Measurements from ENCODE around the gene OR1F1.
"Not testable (repeated sequence)": the region's sequence is repeated elsewhere in the genome, so short reads cannot be mapped to it uniquely, and the experiment has no call there.

Gene OR1F1

DNA sequence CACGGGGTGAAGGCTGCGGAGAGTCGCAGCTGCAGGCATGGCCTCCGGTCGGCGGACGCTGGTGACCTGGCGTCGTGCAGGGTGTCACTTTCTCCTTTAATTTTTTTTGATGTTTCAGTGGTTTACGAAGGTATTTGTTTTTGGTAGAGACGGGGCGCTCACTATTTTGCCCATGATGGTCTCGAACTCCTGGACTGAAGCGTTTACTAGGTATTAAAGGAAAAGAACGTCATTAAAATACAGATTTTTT lies 36.1 kb upstream of the OR1F1 start:
- no peak for DNase-seq

DNA sequence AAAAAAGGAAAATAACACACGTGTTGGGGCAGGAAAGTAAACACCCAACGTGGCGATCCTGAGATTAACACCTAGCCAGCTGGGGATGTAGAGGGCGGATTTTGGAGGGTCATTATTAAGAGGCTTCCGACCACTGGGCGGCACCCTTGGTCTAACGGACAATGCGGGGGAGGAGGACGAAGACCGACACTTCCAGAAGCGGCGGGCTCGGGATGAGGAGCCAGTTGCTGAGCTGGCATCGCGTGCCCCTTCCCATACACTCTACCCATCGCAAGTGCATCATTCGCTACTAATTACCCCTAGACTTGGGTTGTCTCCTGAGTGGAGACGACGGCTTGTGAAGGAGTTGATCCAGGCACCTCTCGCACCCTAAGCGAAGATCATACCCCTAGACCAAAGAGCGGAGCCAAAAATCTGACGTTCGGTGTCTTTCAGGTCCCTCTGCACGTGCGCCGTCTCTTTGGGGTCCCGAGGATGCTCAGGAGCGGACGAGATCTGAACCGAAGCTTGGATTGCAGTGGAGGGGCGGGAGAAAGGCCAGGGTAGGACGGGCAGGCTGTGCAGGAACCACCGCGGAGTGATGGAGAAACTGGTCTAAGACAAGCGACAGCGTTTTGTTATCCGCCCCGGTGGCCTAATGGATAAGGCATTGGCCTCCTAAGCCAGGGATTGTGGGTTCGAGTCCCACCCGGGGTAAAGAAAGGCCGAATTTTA lies 35.6 kb upstream of the OR1F1 start:
- peak; percentile 96 for DNase-seq

DNA sequence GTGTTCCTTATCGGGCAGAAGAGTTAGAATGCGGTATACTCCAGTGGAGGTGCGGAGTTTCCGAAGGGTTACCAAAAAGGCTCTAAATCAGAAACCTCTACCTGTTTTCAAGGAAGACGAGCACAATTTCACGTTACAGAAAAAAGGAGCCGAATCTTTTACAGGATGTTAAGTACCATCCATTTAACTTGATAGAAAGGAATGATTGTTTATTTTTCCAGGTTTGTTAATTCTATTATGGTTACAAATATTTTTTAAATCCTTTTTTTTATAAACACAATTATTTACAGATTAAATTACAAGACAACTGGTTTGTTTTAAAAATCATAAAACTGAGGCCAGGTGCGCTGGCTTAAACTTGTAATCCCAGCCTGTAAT lies 35.0 kb upstream of the OR1F1 start:
- DNase-seq: no peak

DNA sequence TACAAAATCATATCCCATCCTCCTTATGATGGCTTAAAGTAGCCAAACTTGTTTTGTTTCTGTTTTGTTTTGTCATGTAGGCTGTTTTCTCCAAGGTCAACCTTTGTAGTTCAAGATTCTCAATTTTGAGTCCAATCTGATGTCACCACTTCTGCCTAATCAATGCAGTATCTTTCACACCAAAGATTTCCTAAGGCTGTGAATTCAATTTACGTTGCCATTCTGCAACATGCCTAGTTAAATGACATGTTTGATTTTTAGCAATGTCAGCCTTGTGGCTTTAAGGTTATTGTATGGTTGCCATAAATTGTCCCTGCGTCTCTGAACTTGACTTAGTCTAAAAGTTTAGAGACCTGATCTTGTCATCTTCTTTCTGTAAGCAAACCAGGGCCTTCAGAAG lies 32.8 kb upstream of the OR1F1 start:
- no peak for DNase-seq

DNA sequence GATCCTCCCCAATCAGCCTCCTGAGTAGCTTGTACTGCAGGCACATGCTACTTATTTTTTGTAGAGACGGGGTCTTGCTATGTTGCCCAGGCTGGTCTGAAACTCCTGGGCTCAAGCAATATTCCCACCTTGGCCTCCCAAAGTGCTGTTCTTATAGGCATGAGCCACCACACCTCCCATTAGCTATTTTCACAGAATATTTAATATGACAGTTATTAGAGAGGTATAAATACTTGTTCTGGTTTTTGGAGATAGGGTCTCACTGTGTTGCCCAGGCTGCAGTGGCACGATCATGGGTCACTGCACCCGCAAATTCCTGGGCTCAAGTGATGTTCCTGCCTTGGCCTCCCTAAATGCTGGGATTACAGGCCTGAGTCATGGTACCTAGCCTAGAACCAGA lies 32.0 kb upstream of the OR1F1 start:
- no peak for DNase-seq

DNA sequence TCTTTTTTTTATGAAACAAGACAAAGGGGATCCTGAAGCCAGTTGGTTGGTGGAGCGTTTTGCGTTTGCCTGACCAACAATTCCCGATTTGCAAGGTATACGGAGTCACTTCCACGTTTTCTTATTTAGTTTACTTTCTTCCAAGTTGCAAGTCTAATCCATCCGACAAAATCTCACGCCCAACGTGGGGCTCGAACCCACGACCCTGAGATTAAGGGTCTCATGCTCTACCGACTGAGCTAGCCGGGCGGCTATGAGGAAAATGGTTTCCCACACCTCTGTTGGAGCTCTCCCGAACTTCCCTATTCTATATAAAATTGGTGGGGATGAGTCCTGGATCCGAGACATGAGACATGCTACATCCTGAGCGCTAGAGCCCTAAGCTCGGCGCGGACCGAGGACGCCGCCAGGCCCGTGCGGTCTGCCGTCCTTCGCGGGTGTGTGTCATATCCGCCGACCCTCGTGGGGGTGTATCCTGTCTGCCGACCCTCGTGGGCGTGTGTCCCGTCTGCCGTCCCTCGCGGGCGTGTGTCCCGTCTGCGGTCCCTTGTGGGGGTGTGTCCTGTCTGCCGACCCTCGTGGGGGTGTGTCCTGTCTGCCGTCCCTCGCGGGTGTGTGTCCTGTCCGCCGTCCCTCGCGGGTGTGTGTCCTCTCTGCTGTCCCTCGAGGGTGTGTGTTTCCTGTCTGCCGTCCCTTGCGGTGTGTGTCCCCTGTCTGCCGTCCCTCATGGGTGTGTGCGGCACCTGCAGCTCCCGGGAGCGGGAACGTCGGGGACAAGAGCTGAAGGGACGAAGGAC lies 30.6 kb upstream of the OR1F1 start:
- peak; percentile 92 for DNase-seq

DNA sequence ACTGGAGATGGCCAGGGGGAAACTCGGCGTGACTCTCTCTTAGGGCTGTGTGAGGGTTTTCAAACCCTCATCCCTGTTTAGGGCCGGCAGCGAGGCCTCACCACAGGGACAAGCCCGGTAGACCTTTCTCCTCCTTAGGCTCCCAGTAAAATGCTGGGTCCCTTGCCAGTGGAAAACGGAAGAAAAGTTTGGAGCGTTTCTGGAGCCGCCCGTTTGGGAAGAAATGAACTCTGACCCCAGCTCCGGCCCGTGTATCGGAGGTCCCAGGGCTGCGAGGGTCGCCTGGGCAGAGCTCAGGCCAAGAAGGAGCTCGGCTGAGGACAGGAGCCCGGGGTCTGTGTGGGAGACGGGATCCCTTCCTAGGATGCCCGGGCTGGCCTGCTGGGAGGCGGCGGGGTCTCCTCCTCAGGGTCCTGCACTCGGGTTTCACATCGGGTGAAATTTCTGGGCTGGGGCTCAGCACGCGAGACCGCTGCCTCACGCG lies 29.9 kb upstream of the OR1F1 start:
- no peak for DNase-seq

DNA sequence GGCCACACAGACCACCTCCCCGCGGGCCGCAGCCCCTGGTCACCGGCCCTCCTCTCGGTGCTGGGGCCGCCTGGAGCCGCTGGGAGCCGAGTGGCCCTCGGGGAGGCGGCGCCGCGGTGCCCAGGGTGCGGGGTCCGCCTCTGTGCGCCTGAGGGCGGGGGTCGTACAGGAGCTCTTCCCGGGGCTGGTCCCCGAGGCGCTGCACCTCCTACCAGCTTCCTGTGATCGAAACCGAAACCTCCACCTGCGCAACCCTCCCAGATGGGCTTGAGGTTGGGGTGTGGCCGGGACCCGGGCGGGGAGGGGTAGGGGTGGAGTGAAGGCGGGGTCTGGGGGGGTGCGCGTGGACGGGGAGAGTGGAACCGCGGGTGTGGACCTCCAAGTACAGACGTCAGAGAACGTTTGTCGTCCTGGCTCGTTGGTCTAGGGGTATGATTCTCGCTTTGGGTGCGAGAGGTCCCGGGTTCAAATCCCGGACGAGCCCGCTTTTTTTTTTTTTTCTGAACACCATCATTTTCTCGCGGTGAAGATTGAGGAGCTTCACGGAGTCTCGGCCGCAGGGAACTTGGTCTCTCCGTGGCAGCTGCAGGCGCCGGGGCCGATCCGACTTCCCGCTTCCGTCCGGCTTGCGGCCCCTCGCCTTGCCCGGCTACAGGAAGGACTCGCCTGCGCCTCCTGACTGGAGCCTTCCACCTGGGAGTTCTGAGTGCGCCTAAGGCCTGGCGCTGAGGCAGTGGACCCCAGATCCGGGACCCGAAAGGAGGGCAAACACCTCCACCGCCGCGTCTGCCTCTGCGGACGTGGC lies 29.3 kb upstream of the OR1F1 start:
- peak; percentile 91 for DNase-seq

DNA sequence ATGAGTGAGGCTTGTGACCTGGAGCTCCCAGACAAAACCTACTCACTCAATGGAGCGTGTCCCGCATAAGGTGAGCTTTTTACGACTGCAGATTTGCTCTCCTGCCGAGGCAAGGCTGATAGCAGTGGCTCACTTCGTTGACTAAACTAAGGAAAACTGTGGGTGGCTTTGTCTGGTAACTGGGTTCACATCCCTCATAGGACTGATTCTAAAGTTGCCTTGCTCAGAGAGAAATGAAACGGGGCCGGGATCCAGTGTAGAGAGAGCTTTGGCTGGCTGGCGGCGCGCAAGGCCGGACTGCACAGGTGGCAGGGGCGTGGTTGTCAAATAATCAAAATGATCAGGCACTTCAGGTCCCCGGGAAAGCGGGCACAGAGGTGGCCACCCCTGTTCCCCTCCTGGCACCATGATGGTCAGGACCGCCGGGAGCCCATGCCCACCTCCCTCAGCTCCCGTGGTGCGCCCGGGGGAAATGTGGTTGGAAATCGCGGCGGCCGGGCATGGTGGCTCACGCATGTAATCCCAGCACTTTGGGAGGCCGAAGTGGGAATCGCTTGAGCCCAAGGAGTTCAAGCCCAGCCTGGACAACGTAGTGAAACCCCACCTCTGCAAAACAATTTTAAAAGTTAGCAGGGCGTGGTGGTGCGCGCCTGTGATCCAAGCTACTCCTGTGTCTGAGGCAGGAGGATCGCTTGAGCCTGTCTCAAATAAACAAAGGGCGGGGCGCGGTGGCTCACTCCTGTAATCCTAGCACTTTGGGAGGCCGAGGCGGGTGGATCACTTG lies 26.6 kb upstream of the OR1F1 start:
- DNase-seq: no peak

DNA sequence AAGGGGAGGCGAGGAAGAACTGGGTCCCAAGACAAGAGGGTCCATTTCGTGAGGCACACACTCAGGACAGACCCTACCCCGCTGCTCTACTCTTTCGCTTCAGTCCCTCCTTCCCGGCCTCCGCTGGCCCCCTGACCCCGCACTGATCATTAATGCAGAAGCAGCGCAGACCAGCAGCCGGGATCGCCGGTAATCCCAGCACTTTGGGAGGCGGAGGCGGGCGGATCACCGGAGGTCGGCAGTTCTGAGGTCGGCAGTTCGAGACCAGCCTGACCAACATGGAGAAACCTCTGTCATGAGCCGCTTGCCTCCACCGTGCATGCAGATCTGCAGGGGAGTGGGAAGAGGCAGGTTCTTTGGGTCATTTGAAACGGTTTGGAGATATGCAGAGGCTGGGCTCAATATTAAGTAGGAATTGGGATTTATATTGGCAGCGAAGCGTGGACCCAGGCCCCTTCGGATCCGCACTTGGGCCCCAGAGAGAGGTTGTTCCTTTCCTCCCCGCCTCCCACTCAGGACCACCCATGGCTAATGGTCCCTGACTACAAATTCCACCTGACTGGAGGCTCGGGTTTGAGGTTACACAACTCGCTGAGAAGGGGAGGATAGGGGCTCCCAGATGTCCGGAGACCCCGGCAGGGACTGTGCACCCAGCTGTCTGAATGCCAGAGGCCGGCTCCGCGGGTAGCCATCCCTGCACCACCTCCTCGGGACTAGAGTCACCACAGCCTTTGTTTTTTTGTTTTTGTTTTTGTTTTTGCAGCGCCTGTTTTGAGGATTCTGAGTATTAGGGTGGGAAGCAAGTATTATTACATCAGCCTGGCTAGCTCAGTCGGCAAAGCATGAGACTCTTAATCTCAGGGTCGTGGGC lies 23.6 kb upstream of the OR1F1 start:
- no peak for DNase-seq

DNA sequence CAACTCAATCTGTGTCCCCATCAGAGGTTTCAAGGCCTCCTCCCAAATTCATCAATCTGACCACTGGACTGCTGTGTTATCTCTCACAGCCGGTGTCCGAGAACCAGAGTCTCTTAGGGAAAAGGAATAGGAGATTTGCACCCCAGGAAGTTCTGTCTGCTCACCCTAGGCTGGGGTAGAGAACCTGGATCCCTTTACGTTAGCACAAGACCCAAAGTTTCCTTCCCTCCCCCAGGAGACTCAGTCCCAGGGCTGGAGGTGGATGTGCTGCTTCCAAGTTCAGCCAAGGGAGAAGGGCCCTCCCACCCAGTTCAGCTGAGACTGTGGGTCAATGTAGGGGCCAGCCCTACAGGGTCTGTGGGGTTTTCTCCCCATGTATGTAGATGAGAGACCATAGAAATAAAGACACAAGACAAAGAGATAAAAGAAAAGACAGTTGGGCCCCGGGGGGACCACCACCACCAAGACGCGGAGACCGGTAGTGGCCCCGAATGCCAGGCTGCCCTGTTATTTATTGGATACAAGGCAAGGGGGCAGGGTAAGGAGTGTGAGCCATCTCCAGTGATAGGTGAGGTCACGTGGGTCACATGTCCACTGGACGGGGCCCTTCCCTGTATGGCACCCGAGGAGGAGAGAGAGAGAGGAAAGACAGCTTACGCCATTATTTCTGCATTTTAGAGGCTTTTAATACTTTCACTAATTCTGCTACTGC lies 22.7 kb upstream of the OR1F1 start:
- no peak for DNase-seq

DNA sequence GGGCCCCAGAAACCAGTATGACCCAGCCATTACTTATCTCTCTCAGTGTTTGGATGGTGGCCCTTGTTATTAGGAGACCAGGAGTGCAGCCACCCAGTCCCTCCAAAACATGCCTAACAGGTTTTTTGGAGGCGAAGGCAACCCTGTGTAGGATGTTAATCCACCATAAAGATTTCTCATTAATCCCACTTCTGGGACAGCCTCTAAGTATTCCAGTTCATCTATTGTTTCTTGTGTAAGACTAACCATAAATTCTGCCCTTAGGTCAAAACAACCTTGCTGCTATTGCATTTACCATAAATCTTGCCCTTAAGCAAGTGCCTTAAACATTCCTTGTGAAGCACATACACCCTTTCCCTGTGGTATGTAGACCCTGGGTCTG lies 21.5 kb upstream of the OR1F1 start:
- DNase-seq: no peak

DNA sequence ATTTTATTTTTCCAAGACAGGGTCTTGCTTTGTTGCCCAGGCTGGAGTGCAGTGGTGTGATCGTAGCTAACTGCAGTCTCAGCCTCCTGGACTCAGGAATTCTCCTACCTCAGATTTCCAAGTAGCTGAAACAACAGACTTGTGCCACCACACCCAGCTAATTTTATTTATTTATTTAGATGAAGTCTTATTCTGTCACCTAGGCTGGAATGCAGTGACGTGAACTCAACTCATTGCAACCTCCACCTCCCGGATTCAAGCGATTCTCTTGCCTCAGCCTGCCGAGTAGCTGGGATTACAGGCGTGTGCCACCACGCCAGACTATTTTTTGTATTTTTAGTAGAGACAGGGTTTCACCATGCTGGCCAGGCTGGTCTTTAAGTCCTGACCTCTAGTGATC lies 19.3 kb upstream of the OR1F1 start:
- not testable (repeated sequence) for DNase-seq

DNA sequence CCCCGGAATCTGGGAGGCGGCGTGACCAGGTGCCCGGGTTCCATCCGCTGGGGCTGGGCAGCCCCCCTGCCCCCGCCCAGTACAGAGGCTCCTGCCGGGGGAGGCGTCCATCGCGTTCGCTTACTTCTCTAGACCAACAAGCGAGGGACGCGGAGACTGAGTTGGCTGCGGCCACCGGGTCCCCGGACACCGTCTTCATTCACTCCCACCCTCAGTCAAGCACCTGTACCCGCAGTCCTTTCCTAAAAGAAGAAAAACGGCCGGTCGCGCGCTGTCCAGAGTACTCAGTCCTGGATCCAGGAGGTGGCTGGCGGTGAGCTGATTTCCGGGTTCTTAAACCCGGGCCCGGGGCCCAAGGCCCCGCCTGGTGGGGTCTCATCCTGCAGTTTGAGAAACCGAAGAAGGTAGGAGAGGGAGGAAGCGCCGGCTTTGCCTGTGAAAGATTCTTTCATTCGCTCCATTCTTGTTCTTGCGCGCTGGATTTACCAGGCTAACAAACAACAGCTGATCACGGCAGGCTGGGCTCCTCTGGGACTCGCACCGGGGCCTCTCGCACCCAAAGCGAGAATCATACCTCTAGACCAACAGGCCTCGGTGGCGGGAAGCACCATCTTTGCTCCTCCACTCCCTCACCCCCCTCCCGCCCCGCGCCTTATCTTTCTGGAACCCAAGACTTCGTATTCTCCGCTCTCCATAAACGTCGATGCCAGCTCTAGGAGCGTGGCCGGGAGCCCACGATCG lies 17.4 kb upstream of the OR1F1 start:
- peak; percentile 31 for DNase-seq

DNA sequence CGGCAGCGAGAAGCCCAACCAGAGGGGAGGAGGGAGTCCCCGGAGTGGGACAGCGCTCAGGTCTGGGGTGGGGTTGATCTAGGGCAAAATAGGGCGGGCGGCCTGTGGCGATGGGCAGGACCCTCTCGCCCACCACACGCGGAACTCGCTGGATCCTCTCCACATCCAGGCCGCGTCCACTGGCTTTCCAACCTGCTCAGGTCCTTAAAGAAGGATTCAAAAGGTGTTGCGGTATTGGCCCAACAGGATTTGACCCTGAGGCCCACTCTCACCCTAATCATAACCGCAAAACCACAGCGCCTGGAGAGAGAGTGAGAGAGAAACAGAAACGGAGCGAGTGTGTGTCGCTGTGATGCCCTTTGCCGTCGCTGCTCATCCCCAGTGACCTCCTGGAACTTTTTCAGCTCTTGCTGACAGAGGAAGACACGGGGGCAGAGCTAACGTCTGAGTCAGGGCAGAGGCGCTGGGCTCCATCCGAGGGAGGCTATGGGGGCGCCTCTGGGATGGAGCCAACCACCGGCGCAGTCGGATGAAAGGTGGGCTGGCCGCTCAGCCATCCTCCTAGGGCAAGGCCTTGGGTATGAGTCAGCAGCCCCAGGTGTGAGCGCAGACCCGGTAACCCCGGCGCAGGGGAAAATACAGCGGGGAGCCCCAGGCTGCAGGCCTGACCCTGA lies 16.7 kb upstream of the OR1F1 start:
- DNase-seq: peak; percentile 62

DNA sequence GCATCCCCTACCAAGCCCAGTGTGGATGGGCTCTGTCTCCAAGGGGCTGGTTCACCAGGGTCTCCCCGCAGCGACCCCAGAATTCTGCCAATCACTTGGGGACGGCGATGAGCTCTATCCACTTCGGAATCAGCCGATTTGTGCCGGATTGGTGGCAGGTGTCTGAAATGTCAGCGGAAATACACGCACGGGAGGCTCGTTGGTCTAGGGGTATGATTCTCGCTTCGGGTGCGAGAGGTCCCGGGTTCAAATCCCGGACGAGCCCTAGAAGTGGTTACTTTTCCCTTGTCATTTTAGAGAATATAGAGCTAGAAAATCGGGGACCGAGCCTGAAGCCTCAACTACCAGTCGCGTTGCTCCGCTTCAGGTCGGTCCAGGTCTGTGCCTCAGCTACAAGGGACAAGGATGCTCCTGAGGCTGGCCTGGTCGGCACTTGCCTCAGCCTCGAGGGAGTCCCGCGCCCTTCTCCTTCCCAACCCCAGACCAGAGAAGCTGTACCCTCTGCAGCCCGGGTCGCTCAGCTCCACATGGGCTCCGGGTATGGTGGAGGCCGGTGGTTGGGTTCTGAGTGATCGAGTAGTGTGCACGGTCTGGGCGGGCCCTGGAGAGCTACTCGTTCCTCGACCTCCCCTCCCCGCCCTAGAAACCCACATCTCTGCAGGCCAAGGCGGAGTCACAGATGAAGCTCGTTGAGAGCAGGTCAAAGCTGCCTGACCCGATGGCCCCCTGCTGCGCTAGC lies 16.0 kb upstream of the OR1F1 start:
- DNase-seq: peak; percentile 75

DNA sequence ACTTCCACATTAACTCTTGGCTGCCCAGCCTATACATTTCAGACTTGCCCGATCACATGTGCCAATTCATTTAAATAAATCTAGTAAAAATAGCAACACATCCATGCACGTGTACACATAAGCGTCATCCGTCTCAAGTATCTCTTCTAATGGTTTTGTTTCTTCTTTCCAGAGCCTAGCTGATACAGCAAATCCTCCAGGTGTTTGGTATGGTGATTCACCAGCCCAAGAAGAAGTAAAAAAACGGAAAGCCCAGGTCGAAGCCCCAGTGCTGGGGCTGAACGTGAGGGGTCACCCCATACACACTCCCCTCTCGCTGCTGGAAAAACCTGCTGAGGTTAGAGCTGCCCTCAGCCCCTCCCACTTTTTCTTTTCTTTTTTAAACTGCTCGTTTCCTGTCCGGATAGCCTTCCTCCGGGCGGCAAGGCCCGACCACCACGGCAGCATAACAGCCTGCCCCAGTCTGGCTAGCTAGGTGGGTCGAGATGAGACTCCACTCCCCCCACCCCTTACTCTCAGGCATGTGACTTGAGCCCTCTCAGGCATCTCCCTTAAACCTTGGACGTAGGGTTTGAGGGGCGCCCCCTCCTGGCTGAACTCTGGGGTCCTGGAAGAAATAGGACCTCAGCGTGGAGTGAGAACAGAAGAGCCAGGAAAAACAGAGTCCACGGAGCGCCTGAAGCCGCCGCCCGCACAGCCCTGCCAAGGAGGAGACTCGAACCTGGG lies 13.9 kb upstream of the OR1F1 start:
- DNase-seq: peak; percentile 74

DNA sequence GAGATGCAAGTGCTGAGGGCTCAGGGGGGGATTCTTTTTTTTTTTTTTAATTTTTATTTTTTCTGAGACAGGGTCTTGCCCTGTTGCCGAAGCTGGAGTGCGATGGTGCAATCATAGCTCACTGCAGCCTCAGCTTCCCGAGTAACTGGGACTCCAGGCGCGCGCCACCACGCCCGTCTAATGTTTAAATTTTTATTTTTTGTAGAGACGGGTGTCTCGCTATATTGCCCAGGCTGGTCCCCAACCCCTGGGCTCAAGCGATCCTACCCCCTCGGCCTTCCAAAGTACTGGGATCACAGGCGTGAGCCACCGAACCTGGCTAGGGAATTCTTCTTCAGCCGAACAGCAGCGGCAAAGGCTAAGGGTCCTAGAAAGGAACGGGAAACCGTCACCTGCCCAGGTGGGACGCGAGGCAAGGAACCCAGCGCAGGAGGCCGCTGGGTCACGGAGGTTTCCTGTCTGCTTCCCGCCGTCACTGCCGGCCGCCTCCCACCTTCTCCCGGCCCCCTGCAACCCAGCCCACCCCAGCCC lies 13.3 kb upstream of the OR1F1 start:
- no peak for DNase-seq
